ENCODE results near the gene CARM1.

The CARM1 gene

GRCh38 chr19:10911579-10912363 lies 40.4 kb downstream of the CARM1 start:
- DNase-seq, result no peak

- DNase-seq, result no peak
These were observed 41.3 kb downstream of the CARM1 start for GRCh38 chr19:10912619-10913018.

- DNase-seq, result no peak
These were observed 42.5 kb downstream of the CARM1 start for GRCh38 chr19:10913716-10914340.

GRCh38 chr19:10915130-10916091 lies 44.1 kb downstream of the CARM1 start:
- DNase-seq, result no peak

- no peak for DNase-seq
These were observed 45.2 kb downstream of the CARM1 start for GRCh38 chr19:10916602-10917001.

DNA sequence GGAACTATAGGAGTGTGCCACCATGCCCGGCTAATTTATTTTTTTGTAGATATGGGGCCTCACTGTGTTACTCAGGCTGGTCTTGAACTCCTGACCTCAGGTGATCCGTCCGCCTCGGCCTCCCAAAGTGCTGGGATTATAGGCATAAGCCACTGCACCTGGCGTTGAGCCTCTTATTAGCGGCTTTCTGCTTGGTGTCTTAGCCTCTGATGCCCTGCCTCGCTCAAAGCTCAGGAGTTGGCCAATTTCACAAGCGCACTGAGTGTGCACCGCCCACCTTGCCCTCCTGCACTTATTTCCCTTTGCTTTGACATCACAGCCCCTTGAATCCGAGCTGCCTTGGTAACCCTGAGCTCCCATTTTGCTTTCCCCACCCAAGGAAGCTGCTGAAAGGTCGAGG lies 47.0 kb downstream of the CARM1 start:
- DNase-seq, result no peak

- no peak for DNase-seq
These were observed 48.3 kb downstream of the CARM1 start for GRCh38 chr19:10919352-10920287.

DNA sequence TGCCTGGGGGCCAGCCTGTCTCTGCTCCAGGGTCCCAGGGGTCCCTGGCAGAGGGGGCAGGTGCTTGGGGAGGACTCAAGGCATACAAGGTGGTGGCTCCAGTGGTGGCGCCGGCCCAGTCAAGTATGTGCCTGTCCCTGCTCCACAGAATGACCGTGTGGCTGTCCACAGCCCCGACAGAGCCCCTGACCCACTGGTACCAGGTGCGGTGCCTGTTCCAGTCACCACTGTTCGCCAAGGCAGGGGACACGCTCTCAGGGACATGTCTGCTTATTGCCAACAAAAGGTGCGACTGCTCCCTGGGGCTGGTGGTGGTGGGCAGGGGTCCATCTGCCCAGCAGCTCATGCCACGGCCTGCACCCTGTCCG lies 48.9 kb downstream of the CARM1 start:
- DNase-seq, result no peak

GRCh38 chr19:10920781-10921180 lies 49.4 kb downstream of the CARM1 start:
- no peak for DNase-seq

DNA sequence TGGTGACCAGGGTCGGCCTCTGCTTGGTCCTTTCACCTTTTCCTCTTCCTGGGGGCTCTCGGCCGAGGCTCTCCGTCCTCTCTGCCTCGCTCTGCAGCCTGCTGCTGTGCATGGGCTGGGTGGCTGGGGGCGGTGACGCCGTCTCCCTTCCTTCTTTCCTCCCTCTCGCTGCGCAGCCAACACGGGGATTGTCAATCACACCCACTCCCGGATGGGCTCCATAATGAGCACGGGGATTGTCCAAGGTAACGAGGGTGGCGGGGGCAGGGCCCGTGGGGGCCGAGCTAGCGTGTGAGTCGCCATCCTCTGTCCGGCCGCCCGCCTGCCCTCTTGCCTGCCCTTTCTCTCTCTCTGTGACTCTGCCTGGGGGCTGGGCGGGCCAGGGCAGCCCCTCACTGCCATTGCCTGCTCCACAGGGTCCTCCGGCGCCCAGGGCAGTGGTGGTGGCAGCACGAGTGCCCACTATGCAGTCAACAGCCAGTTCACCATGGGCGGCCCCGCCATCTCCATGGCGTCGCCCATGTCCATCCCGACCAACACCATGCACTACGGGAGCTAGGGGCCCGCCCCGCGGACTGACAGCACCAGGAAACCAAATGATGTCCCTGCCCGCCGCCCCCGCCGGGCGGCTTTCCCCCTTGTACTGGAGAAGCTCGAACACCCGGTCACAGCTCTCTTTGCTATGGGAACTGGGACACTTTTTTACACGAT lies 50.0 kb downstream of the CARM1 start:
- DNase-seq, result no peak

- DNase-seq, result no peak
These were observed 50.7 kb downstream of the CARM1 start for GRCh38 chr19:10921910-10922637.

- no peak for DNase-seq
These were observed 51.3 kb downstream of the CARM1 start for GRCh38 chr19:10922638-10923014.

GRCh38 chr19:10923260-10924112 lies 52.1 kb downstream of the CARM1 start:
- no peak for DNase-seq

- DNase-seq, result no peak
These were observed 53.2 kb downstream of the CARM1 start for GRCh38 chr19:10924597-10924996.

DNA sequence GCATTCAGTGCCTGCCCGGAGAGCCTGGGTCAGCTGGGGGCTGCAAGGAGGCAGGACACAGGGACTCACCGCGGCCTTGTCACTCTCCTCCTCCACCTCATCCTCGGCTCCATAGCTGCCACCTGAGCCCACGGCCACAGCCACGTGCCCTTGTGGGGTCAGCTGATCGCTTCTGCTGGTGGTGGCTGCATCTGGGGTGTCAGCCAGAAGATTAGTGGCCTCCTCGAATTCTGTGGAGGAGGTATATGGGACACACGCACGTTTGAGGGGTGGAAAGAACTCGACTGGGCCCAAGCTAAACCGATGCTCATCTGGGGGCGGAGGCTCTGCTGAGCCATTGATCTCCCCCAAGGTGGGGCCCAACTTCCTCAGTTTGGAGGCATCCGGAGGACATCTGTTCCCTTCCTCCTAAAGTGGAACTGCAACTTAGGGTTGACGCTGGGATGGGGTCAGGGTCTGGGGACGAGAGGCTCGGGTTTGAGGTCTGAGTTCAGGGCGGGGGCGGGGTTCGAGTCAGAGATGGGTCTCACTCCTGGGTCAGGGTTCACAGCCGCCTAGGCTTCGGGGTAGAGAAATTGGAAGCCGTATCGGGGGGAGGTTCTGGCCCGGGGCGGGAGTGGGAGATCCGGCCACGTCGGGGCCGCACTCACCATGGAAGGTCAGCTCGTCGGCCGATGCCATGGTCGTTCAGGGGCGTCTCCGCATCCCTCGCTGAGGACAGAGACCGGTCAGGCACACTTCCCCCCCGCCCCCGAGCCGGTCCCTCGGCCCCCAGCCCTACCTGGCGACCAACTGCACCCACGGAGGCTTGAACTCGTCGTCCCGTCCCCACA lies 56.6 kb downstream of the CARM1 start:
- peak; percentile 11 for DNase-seq

- peak; percentile 96 for DNase-seq
These were observed 57.4 kb downstream of the CARM1 start, which contains the start of the genes TIMM29 and YIPF2 for GRCh38 chr19:10928563-10929401. TIMM29 (plus strand) TSS chr19:10928811; CDS start chr19:10928823, 12 bp downstream. YIPF2 (minus strand) TSS chr19:10928639; CDS start chr19:10928410, 229 bp downstream.

GRCh38 chr19:10929402-10929794 lies 58.0 kb downstream of the CARM1 start:
- no peak for DNase-seq
